Lung (tissue), 12 donors: ENCODE results near the gene PKLR. TPM values are rescaled to one million over a fixed set of nuclear protein-coding genes. Genes with fewer than 3 reads are reported as not detected.

ENCODE experiments used
- ATAC-seq: fragments of 200-7000 bp; cut with Tn5 transposase; one replicate; pipeline ENCODE4 v1.9.1; 2020; ENCODE audit warnings: moderate number of reproducible peaks; ENCODE audit not compliant: insufficient read depth, low FRiP score
- DNase-seq, 3 donors: peaks; one replicate each; pipeline ENCODE4 v3.0.0-alpha.2; 2013 to 2017
- H3K27ac ChIP-seq, 2 donors: one replicate each; pipeline ENCODE4 v1.5.1; 2013; ENCODE audit warnings: mild to moderate bottlenecking in 2 of 2, moderate library complexity in 2 of 2, control low read depth in 1 of 2, inconsistent platforms in 1 of 2, low read depth in 1 of 2, low read length in 1 of 2
- H3K27me3 ChIP-seq, 3 donors: one replicate each; pipeline ENCODE4 v1.5.1; 2013; ENCODE audit warnings: low read length in 2 of 3; ENCODE audit not compliant: control insufficient read depth in 3 of 3, insufficient read depth in 3 of 3
- H3K36me3 ChIP-seq, 4 donors: one replicate each; pipeline ENCODE4 v1.5.1; 2013; ENCODE audit warnings: low read length in 4 of 4, mild to moderate bottlenecking in 1 of 4, moderate library complexity in 1 of 4; ENCODE audit not compliant: control insufficient read depth in 4 of 4, insufficient read depth in 4 of 4
- H3K4me1 ChIP-seq, 5 donors: one replicate each; pipeline ENCODE4 v1.5.1; 2013; ENCODE audit warnings: low read length in 5 of 5, mild to moderate bottlenecking in 2 of 5, moderate library complexity in 1 of 5; ENCODE audit not compliant: control insufficient read depth in 5 of 5, insufficient read depth in 5 of 5
- H3K4me3 ChIP-seq: one replicate; pipeline ENCODE4 v1.5.1; 2013; ENCODE audit warnings: mild to moderate bottlenecking, control low read depth, moderate library complexity
- H3K9ac ChIP-seq, 2 donors: one replicate each; pipeline ENCODE4 v1.5.1; 2013; ENCODE audit warnings: low read length in 2 of 2, control low read depth in 1 of 2; ENCODE audit not compliant: insufficient read depth in 1 of 2
- H3K9me3 ChIP-seq, 4 donors: one replicate each; pipeline ENCODE4 v1.5.1; 2013; ENCODE audit warnings: low read length in 3 of 4, mild to moderate bottlenecking in 1 of 4, moderate library complexity in 1 of 4; ENCODE audit not compliant: control insufficient read depth in 4 of 4, insufficient read depth in 3 of 4
- CTCF ChIP-seq: IDR thresholded peaks from 2 replicates; pipeline ENCODE4 v1.5.1; 2012; ENCODE audit warnings: mild to moderate bottlenecking; ENCODE audit errors: control extremely low read depth, extremely low read depth
- WGBS, 2 donors: extraction: QIAGEN DNeasy Blood & Tissue Kit; methylation state at CpG; one replicate each; pipeline ENCODE4 v1.1.7; 2013; 5-methylcytosine and 5-hydroxymethylcytosine counted together
- polyA plus RNA-seq, 2 donors: library from polyadenylated mRNA; stranded (reverse); fragments of 200-250 nt; gene quantifications; one replicate each; pipeline ENCODE4 v1.2.1, GENCODE V29; 2013
- total RNA-seq, 2 donors: library from RNA; depleted of rRNA in 1 of 2; stranded (reverse); fragments of >200 nt in 1 of 2; gene quantifications; one replicate each; pipeline ENCODE4 v1.2.1, GENCODE V29; 2014 to 2021
- donor health status: control.
- donor health status: control.
- donor health status: Bipolar disorder and iron deficiency.
- donor health status: healthy.
- donor health status: DM: yes; HTN: yes; CAD: no.

PKLR gene
- total and polyA plus RNA-seq, 4 donors, result 0.02 to 0.09 TPM; not detected in 2

- 43 to 51% methylated on average over 12 of the region's 12 CpGs for WGBS, 2 donors
- peak overlapping the region in 1 of 2 donors; percentile 0 for H3K27ac ChIP-seq
- no peak overlapping the region for H3K9ac ChIP-seq
- H3K4me3 ChIP-seq, result peak overlapping the region; percentile 60
- no peaks in the 10 kb centered on the region for H3K9me3 ChIP-seq
- H3K27me3 ChIP-seq, result no peaks in the 10 kb centered on the region
- ATAC-seq (no peak), DNase-seq (no peak)
- H3K4me1 ChIP-seq, result peaks cover 0 to 32% (median 11%) of the 10 kb centered on the region in 5 donors
- H3K36me3 ChIP-seq, result peaks cover 0 to 12% (median 9%) of the 10 kb centered on the region in 4 donors
- TF ChIP-seq CTCF, result no peak
Observed at GRCh38 chr1:155254228-155254713, 47.0 kb downstream of the PKLR start.

- DNase-seq (no peak), ATAC-seq (no peak)
- Histone ChIP-seq H3K4me3 (no peak overlapping the region), H3K9ac (no peak overlapping the region), H3K27ac (no peak overlapping the region), H3K27me3 (no peaks in the 10 kb centered on the region), H3K36me3 (peaks cover 0 to 13% (median 9%) of the 10 kb centered on the region in 4 donors), H3K4me1 (peaks cover 0 to 32% (median 11%) of the 10 kb centered on the region in 5 donors), H3K9me3 (no peaks in the 10 kb centered on the region)
- TF ChIP-seq CTCF, result no peak
- WGBS, 2 donors, result 59 to 82% methylated on average over 5 of the region's 5 CpGs
Observed at GRCh38 chr1:155253797-155254196, 47.4 kb downstream of the PKLR start.

- Histone ChIP-seq H3K4me3 (no peak overlapping the region), H3K27ac (no peak overlapping the region), H3K36me3 (peaks cover 0 to 12% (median 9%) of the 10 kb centered on the region in 4 donors), H3K9ac (no peak overlapping the region), H3K27me3 (no peaks in the 10 kb centered on the region), H3K4me1 (peaks cover 0 to 32% (median 11%) of the 10 kb centered on the region in 5 donors), H3K9me3 (no peaks in the 10 kb centered on the region)
- no peak for TF ChIP-seq CTCF
- ATAC-seq, result no peak
- no peak for DNase-seq
- WGBS, 2 donors, result 88 to 89% methylated on average over 5 of the region's 5 CpGs
Observed at GRCh38 chr1:155253208-155253607, 48.0 kb downstream of the PKLR start.

- Histone ChIP-seq H3K27me3 (no peaks in the 10 kb centered on the region), H3K27ac (no peak overlapping the region), H3K4me1 (peaks cover 0 to 32% (median 10%) of the 10 kb centered on the region in 5 donors), H3K9me3 (no peaks in the 10 kb centered on the region), H3K4me3 (no peak overlapping the region), H3K9ac (no peak overlapping the region), H3K36me3 (peaks cover 0 to 16% (median 8%) of the 10 kb centered on the region in 4 donors)
- WGBS, 2 donors, result 93 to 95% methylated on average over 7 of the region's 7 CpGs
- ATAC-seq, result no peak
- TF ChIP-seq CTCF, result no peak
- DNase-seq, result no peak
Observed at GRCh38 chr1:155251566-155251965, 49.7 kb downstream of the PKLR start.
